ENCODE results near the gene PIP5K1B.

Gene PIP5K1B

DNA sequence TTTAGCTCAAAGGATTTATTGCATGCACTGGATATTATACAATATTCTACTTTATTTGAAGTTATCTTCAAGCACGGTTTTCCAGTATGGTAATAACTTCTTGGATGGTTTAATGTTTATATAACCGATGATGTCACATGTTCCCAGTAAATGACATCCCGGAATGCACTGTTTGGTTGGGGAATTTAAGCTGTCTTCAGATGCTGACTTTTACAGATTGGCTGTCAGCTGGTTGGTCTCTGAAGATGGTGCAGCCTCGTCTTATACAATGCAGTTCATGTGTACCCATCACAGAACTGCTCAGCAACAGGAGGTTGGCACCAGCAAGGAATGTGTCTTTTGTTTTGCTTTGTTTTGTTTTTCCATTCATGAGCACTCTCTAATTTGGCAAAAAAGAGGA lies 165.0 kb downstream of the PIP5K1B start:
- FAIRE-seq: no peak

- FAIRE-seq: no peak
Observed at GRCh38 chr9:68871236-68871635, 166.2 kb downstream of the PIP5K1B start.

- FAIRE-seq: no peak
Observed at GRCh38 chr9:68872026-68872501, 167.0 kb downstream of the PIP5K1B start.

- no peak for FAIRE-seq
Observed at GRCh38 chr9:68873179-68873578, 168.1 kb downstream of the PIP5K1B start.

- FAIRE-seq: no peak
Observed at GRCh38 chr9:68876273-68876672, 171.2 kb downstream of the PIP5K1B start.

GRCh38 chr9:68876681-68877080 lies 171.6 kb downstream of the PIP5K1B start:
- FAIRE-seq: no peak

- FAIRE-seq: no peak
Observed at GRCh38 chr9:68877219-68877618, 172.2 kb downstream of the PIP5K1B start.

DNA sequence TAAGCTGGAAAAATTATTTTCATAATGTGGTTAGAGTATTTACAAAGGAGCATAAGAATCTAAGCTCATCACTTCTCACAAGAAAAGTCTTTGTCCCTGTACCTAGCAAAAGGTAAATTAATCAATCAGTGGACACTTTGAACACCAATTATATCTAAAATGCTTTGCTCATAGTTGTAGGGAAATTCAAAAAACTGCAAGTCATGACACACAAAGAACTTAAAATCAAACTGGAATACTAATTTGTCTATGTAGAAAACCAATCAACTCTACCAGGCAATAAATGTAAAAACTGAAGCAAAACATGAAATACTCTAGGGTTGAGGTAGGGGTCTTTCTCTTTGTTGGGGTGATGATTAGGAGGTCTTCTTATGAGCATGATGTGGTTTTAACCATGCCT lies 173.4 kb downstream of the PIP5K1B start:
- FAIRE-seq: no peak

- FAIRE-seq: no peak
Observed at GRCh38 chr9:68883224-68883623, 178.2 kb downstream of the PIP5K1B start.

DNA sequence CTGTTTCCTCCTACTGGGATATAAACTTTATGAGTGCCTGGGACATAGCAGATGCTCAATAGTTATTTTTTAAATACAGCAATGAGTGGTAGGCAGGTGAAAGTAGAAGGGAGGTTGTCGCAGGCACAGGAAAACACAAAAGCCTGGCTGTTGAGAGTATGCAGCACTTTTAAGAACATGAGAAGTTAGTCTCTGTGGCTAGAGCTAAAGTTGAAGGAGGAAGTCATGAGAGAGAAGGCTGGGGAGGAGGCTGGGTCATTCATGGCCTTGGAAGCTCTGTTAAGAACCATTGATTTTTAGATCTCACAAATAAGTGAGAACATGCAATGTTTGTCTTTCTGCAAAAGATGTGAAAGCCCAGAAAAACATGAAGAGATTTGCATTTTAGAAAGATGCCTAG lies 182.2 kb downstream of the PIP5K1B start:
- FAIRE-seq: no peak

DNA sequence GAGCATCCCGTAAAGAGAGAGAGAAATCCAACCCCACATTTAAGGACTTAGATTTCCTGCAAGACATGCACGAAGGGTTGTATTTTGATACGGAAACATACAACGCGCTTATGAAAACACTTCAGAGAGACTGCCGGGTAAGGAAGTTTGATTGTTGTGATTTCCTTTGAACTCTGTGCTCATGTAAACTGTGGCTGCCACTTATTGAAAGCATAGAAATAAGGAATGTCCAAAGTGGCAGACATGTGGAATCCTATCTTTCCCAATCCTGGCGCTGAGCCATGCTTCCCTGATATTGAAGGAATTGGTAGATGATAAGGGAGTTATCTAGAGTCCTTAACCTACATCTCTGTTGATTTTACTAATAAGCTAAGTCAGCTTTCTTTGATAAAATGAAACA lies 189.5 kb downstream of the PIP5K1B start:
- no peak for FAIRE-seq

GRCh38 chr9:68895741-68896478 lies 190.9 kb downstream of the PIP5K1B start:
- no peak for FAIRE-seq

GRCh38 chr9:68896486-68896885 lies 191.4 kb downstream of the PIP5K1B start:
- no peak for FAIRE-seq

- no peak for FAIRE-seq
Observed at GRCh38 chr9:68897577-68898145, 192.6 kb downstream of the PIP5K1B start.

GRCh38 chr9:68898781-68899439 lies 193.9 kb downstream of the PIP5K1B start:
- no peak for FAIRE-seq

GRCh38 chr9:68904454-68904853 lies 199.4 kb downstream of the PIP5K1B start:
- no peak for FAIRE-seq

GRCh38 chr9:68905129-68905528 lies 200.1 kb downstream of the PIP5K1B start:
- FAIRE-seq: no peak

DNA sequence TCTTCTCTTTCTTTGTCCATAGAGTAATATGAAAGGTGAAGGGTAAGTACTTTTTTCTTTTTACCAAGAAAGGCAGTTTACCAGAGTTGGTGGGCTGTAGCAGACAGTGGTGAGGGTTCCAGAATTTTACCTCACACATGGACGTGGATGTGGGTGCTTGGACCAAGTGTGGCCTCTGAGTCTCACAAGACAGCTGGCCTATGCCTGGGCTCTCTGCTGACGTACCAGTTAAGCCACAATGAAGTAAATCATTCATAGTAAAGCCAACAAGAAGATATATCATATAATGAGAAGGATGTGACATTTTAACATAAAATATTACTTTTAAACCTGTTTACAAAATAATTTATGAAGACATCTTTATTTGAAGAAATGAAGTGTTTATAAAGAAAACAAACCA lies 202.9 kb downstream of the PIP5K1B start:
- FAIRE-seq: no peak

DNA sequence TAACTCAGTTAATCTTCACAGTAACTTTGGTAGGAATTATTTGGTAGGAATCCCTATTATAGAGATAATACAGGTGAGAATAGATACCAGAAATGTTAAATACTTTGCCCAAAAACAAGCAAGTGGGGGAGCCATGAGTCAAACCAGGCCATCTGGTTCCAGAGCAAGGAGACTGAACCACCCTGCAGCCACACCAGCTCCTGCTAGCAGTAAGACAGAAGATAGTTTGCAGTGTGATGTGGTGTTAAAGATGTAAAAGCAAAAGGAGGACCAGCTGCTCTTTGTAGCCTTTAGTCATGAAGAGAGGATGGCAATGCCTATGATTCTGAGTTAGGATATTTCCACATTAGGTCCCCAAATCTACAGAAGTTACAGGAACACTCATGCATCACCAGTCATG lies 207.5 kb downstream of the PIP5K1B start:
- no peak for FAIRE-seq

- FAIRE-seq: no peak
Observed at GRCh38 chr9:68913054-68913453, 208.0 kb downstream of the PIP5K1B start.

DNA sequence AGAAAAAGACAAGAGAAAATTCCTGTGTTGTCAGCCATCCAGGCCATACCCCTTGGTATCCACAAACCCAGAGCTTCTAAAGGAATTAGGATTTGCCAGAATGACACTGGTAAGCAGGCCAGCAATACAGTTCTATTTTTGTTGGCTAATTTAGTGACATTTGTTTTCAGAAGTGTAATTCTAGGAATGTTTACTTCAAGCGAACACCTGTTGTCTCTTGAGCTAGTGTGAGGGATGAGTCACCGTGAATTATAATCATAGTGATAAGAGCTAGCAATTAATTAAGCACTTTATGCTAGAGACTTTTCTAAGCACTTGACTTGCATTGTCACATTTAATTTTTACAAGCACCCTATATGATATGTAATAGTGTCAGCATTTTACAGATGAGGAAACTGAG lies 209.7 kb downstream of the PIP5K1B start:
- FAIRE-seq: no peak

- no peak for FAIRE-seq
Observed at GRCh38 chr9:68919661-68920060, 214.6 kb downstream of the PIP5K1B start.

- no peak for FAIRE-seq
Observed at GRCh38 chr9:68920921-68921320, 215.9 kb downstream of the PIP5K1B start.

GRCh38 chr9:68923480-68923879 lies 218.4 kb downstream of the PIP5K1B start:
- no peak for FAIRE-seq

Measured in A204.1 (cell line).